Measurements from ENCODE around the gene BAHCC1.

Gene BAHCC1

DNA sequence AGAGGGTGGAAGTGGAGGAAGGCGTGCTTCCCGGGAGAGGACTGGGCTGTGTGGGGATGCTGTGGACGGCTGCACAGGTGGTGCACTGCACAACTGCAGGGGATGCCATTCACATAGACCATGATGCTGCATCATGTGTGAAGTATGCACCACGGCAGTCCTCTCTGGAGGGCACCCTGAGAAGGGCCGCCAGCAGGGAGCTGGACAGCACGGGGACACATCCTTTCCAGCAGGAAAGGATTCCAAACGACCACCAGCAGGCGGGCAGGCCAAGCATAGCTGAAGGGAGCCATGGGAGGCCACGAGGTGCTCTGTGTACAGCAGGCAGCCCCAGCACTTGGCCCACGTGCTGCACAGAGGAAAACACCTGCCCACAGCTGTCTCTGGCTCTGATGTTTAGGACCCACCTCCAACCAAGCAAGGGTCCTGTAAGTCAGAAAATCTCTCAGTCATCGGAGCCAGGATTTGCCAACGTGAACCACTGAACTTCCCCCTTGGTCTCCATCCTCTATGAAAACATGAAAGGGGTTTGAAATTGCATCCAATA, 107.3 kb downstream of the BAHCC1 start:
- no peak overlapping the region for H3K27ac ChIP-seq (ENCODE audit: insufficient read depth in 1 of 2, low read depth in 1 of 2, low read length in 2 of 2, poor library complexity in 1 of 2, severe bottlenecking in 2 of 2)
- ChIA-PET CTCF (interaction anchor here (2.2 kb wide), 1 partner anchor 12 kb away, joined by 7 read pairs; no protein-coding TSS in a partner anchor), POLR2A (interaction anchor here (1.6 kb wide), 1 partner anchor 12 kb away, joined by 4 read pairs; no protein-coding TSS in a partner anchor)
- 80% methylated on average over 12 of the region's 12 CpGs for WGBS (ENCODE audit: insufficient coverage)
- H3K4me1 ChIP-seq (ENCODE audit: control extremely low read depth in 1 of 4, control insufficient read depth in 4 of 4, insufficient read depth in 4 of 4, low read length in 3 of 4): peaks cover 0 to 3% (median 0%) of the 10 kb centered on the region in 4 experiments
- DNase-seq: no peak
- no peaks in the 10 kb centered on the region for H3K9me3 ChIP-seq (ENCODE audit: control extremely low read depth in 1 of 5, control insufficient read depth in 4 of 5, insufficient read depth in 2 of 5, low read depth in 1 of 5, low read length in 4 of 5)
- no peak overlapping the region for H3K4me3 ChIP-seq (ENCODE audit: control insufficient read depth in 1 of 7, extremely low read depth in 1 of 7, insufficient read depth in 4 of 7, low read depth in 2 of 7, low read length in 6 of 7)
- no peaks in the 10 kb centered on the region for H3K36me3 ChIP-seq (ENCODE audit: control insufficient read depth in 4 of 4, insufficient read depth in 4 of 4, low read length in 3 of 4)
- peaks cover 0 to 2% (median 0%) of the 10 kb centered on the region in 5 experiments for H3K27me3 ChIP-seq (replicated peaks in 2 of 5; ENCODE audit: control insufficient read depth in 4 of 5, insufficient read depth in 5 of 5, low read length in 4 of 5)

DNA sequence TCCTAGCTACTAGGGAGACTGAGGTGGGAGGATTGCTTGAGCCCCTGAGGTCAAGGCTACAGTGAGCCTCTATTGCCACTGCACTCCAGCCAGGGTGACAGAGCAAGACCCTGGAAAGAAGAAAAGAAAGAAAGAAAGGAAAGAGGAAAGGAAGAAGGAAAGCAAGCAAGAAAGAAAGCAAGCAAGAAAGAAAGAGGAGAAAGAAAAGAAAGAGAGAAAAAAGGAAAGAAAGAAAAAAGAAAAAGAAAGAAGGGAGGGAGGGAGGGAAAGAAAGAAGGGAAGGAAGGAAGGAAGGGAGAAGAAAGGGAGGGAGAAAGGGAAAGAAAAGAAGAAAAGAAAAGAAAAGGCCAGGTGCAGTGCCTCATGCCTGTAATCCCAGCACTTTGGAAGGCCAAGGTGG, 108.4 kb downstream of the BAHCC1 start:
- CTCF ChIA-PET: no interaction called here
- no peak for DNase-seq
- H3K27me3 ChIP-seq (replicated peaks in 2 of 5; ENCODE audit: control insufficient read depth in 4 of 5, insufficient read depth in 5 of 5, low read length in 4 of 5): peaks cover 0 to 2% (median 0%) of the 10 kb centered on the region in 5 experiments
- POLR2A ChIA-PET: interaction anchor here (1.6 kb wide), 1 partner anchor 11 kb away, joined by 4 read pairs; no protein-coding TSS in a partner anchor
- no peak overlapping the region for H3K27ac ChIP-seq (ENCODE audit: insufficient read depth in 1 of 2, low read depth in 1 of 2, low read length in 2 of 2, poor library complexity in 1 of 2, severe bottlenecking in 2 of 2)
- no peaks in the 10 kb centered on the region for H3K9me3 ChIP-seq (ENCODE audit: control extremely low read depth in 1 of 5, control insufficient read depth in 4 of 5, insufficient read depth in 2 of 5, low read depth in 1 of 5, low read length in 4 of 5)
- peaks cover 0 to 2% (median 2%) of the 10 kb centered on the region in 4 experiments for H3K36me3 ChIP-seq (ENCODE audit: control insufficient read depth in 4 of 4, insufficient read depth in 4 of 4, low read length in 3 of 4)
- peaks cover 0 to 3% (median 0%) of the 10 kb centered on the region in 4 experiments for H3K4me1 ChIP-seq (ENCODE audit: control extremely low read depth in 1 of 4, control insufficient read depth in 4 of 4, insufficient read depth in 4 of 4, low read length in 3 of 4)
- H3K4me3 ChIP-seq (ENCODE audit: control insufficient read depth in 1 of 7, extremely low read depth in 1 of 7, insufficient read depth in 4 of 7, low read depth in 2 of 7, low read length in 6 of 7): no peak overlapping the region

DNA sequence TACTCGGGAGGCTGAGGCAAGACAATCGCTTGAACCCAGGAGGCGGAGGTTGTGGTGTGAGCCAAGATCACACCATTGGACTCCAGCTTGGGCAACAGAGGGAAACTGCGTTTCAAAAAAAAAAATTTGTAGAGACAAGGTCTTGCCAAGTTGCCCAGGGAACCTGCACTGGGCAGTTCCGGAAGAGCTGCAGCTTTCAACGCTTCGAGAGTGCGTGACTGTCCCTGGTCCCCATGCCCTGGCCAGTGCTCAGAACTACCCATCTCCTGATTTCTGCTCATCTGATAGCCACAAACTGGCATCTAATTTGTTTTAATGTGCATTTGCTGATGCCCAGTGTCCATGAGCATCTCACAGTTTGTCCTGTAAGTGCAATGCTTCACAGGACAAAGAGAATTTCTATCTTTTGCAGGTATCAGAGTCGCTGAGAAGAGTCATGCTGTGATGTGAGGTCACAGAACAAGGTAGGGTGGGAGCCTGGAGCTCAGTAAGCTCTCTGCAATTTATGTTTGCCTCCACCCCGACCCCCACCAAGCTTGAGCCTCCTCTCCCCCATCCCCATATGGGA, 113.5 kb downstream of the BAHCC1 start:
- Histone ChIP-seq H3K36me3 (ENCODE audit: control insufficient read depth in 4 of 4, insufficient read depth in 4 of 4, low read length in 3 of 4) (peaks cover 0 to 36% (median 25%) of the 10 kb centered on the region in 4 experiments), H3K27ac (ENCODE audit: insufficient read depth in 1 of 2, low read depth in 1 of 2, low read length in 2 of 2, poor library complexity in 1 of 2, severe bottlenecking in 2 of 2) (no peak overlapping the region), H3K4me1 (ENCODE audit: control extremely low read depth in 1 of 4, control insufficient read depth in 4 of 4, insufficient read depth in 4 of 4, low read length in 3 of 4) (peaks cover 4 to 47% (median 38%) of the 10 kb centered on the region in 4 experiments), H3K27me3 (replicated peaks in 2 of 5; ENCODE audit: control insufficient read depth in 4 of 5, insufficient read depth in 5 of 5, low read length in 4 of 5) (no peaks in the 10 kb centered on the region), H3K9me3 (ENCODE audit: control extremely low read depth in 1 of 5, control insufficient read depth in 4 of 5, insufficient read depth in 2 of 5, low read depth in 1 of 5, low read length in 4 of 5) (no peaks in the 10 kb centered on the region), H3K4me3 (ENCODE audit: control insufficient read depth in 1 of 7, extremely low read depth in 1 of 7, insufficient read depth in 4 of 7, low read depth in 2 of 7, low read length in 6 of 7) (peak overlapping the region in 4 of 7 experiments; percentile 1 to 94 (median 90))
- WGBS (ENCODE audit: insufficient coverage): 94% methylated on average over 9 of the region's 10 CpGs
- DNase-seq: no peak
- ChIA-PET CTCF (interaction anchor here (0.8 to 1.7 kb wide), 5 partner anchors 10 to 217 kb away, joined by 3 to 5 read pairs (median 3); partner anchors contain the start of gene BAHCC1), POLR2A (interaction anchor here (1.2 kb wide), 1 partner anchor 24 kb away, joined by 3 read pairs; no protein-coding TSS in a partner anchor)

DNA sequence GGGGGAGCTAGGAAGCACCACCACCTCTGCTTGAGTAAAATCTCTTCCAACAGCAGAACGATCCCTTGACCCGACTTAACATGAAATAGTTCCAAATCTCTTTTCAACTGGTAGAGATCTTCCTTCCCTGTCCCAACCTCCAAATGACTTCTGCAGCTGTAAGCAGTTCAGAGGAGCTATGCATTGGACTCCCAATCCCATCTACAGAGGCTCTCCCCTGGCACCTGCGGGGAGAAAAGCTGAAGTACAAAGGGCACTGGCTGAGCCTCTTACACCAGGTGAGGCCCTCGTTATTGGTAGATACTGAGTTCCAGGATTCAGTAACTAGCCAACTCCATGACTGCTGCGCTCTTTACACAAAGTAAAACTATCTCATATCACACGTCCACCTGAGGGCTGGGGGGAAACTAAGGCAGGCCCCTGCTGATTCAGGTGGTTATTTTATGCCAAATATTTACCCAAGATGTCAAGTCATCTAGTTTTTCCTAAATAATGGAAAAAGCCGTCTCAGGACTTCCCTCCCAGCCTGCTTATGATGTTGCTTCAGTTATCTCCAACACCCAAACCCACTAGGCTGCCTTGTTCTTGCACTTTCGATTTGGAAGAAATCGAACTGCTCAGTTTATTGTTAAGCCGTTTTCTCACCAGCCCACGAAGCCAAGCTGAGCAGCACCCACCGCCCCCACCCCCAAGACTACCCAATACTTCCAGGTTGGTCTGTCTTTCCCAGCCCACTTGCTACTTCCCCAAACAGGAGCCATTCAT, 114.1 kb downstream of the BAHCC1 start:
- no peaks in the 10 kb centered on the region for H3K9me3 ChIP-seq (ENCODE audit: control extremely low read depth in 1 of 5, control insufficient read depth in 4 of 5, insufficient read depth in 2 of 5, low read depth in 1 of 5, low read length in 4 of 5)
- WGBS (ENCODE audit: insufficient coverage): 36% methylated on average over 12 of the region's 12 CpGs
- H3K27me3 ChIP-seq (replicated peaks in 2 of 5; ENCODE audit: control insufficient read depth in 4 of 5, insufficient read depth in 5 of 5, low read length in 4 of 5): no peaks in the 10 kb centered on the region
- ChIA-PET POLR2A (interaction anchor here (0.7 to 2.5 kb wide), 3 partner anchors 9 to 24 kb away, joined by 3 to 6 read pairs (median 3); no protein-coding TSS in a partner anchor), CTCF (interaction anchor here (0.8 to 1.7 kb wide), 4 partner anchors 10 to 114 kb away, joined by 3 to 5 read pairs (median 4); partner anchors contain the start of gene BAHCC1)
- peak in 2 of 3 donors; percentile 54 to 66 for DNase-seq
- peaks cover 4 to 53% (median 44%) of the 10 kb centered on the region in 4 experiments for H3K4me1 ChIP-seq (ENCODE audit: control extremely low read depth in 1 of 4, control insufficient read depth in 4 of 4, insufficient read depth in 4 of 4, low read length in 3 of 4)
- H3K27ac ChIP-seq (ENCODE audit: insufficient read depth in 1 of 2, low read depth in 1 of 2, low read length in 2 of 2, poor library complexity in 1 of 2, severe bottlenecking in 2 of 2): peak overlapping the region in 1 of 2 experiments; percentile 79
- peak overlapping the region in 6 of 7 experiments; percentile 79 to 94 (median 90) for H3K4me3 ChIP-seq (ENCODE audit: control insufficient read depth in 1 of 7, extremely low read depth in 1 of 7, insufficient read depth in 4 of 7, low read depth in 2 of 7, low read length in 6 of 7)
- peaks cover 0 to 36% (median 25%) of the 10 kb centered on the region in 4 experiments for H3K36me3 ChIP-seq (ENCODE audit: control insufficient read depth in 4 of 4, insufficient read depth in 4 of 4, low read length in 3 of 4)

DNA sequence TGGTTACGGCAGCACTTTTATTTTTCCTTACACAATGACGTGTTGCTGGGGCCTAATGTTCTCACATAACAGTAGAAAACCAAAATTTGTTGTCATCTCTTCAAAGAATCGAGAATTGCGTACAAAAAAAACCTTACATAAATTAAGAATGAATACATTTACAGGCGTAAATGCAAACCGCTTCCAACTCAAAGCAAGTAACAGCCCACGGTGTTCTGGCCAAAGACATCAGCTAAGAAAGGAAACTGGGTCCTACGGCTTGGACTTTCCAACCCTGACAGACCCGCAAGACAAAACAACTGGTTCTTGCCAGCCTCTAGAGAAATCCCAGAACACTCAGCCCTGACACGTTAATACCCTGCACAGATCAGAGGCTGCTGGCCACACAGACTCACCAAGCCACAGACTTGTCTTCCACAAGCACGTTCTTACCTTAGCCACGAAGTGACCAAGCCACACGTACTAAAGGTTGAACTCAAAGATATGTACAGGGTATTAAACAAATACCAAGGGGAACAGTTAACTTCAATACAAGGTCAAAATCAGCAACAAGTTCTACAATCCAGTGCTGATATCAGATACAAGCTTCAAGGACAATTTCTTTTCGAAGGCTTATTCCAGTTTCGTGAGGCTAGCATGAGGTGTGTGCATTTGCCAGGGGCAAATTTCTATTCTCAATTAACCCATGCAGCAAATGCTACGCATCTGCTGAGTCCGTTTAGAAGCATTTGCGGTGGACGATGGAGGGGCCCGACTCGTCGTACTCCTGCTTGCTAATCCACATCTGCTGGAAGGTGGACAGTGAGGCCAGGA, 114.9 kb downstream of the BAHCC1 start:
- no peak for DNase-seq
- no peaks in the 10 kb centered on the region for H3K27me3 ChIP-seq (replicated peaks in 2 of 5; ENCODE audit: control insufficient read depth in 4 of 5, insufficient read depth in 5 of 5, low read length in 4 of 5)
- peaks cover 4 to 52% (median 47%) of the 10 kb centered on the region in 4 experiments for H3K4me1 ChIP-seq (ENCODE audit: control extremely low read depth in 1 of 4, control insufficient read depth in 4 of 4, insufficient read depth in 4 of 4, low read length in 3 of 4)
- ChIA-PET CTCF (interaction anchor here (0.9 to 1.7 kb wide), 5 partner anchors 12 to 204 kb away, joined by 3 to 5 read pairs (median 3); no protein-coding TSS in a partner anchor), POLR2A (interaction anchor here (2.5 kb wide), 1 partner anchor 12 kb away, joined by 6 read pairs; no protein-coding TSS in a partner anchor)
- H3K4me3 ChIP-seq (ENCODE audit: control insufficient read depth in 1 of 7, extremely low read depth in 1 of 7, insufficient read depth in 4 of 7, low read depth in 2 of 7, low read length in 6 of 7): peak overlapping the region in 6 of 7 experiments; percentile 79 to 94 (median 90)
- WGBS (ENCODE audit: insufficient coverage): 19% methylated on average over 19 of the region's 22 CpGs
- peaks cover 0 to 36% (median 25%) of the 10 kb centered on the region in 4 experiments for H3K36me3 ChIP-seq (ENCODE audit: control insufficient read depth in 4 of 4, insufficient read depth in 4 of 4, low read length in 3 of 4)
- H3K27ac ChIP-seq (ENCODE audit: insufficient read depth in 1 of 2, low read depth in 1 of 2, low read length in 2 of 2, poor library complexity in 1 of 2, severe bottlenecking in 2 of 2): peak overlapping the region in 1 of 2 experiments; percentile 79
- no peaks in the 10 kb centered on the region for H3K9me3 ChIP-seq (ENCODE audit: control extremely low read depth in 1 of 5, control insufficient read depth in 4 of 5, insufficient read depth in 2 of 5, low read depth in 1 of 5, low read length in 4 of 5)

DNA sequence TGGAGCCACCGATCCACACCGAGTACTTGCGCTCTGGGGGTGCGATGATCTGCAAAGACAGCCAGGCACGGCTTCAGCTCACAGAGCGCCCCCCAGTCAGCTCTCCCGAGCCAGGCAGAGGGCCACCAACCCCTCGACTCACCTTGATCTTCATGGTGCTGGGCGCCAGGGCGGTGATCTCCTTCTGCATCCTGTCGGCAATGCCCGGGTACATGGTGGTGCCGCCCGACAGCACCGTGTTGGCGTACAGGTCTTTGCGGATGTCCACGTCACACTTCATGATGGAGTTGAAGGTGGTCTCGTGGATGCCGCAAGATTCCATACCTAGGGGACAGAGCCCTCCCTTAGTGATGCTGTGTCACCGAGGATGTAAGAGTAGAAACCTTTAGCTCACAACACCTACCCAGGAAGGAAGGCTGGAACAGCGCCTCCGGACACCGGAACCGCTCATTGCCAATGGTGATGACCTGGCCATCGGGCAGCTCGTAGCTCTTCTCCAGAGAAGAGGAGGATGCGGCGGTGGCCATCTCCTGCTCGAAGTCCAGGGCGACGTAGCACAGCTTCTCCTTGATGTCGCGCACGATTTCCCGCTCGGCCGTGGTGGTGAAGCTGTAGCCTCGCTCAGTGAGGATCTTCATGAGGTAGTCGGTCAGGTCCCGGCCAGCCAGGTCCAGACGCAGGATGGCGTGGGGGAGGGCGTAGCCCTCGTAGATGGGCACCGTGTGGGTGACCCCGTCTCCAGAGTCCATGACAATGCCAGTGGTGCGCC, 115.7 kb downstream of the BAHCC1 start:
- H3K27ac ChIP-seq (ENCODE audit: insufficient read depth in 1 of 2, low read depth in 1 of 2, low read length in 2 of 2, poor library complexity in 1 of 2, severe bottlenecking in 2 of 2): peak overlapping the region; percentile 40 to 79
- no peaks in the 10 kb centered on the region for H3K27me3 ChIP-seq (replicated peaks in 2 of 5; ENCODE audit: control insufficient read depth in 4 of 5, insufficient read depth in 5 of 5, low read length in 4 of 5)
- no peaks in the 10 kb centered on the region for H3K9me3 ChIP-seq (ENCODE audit: control extremely low read depth in 1 of 5, control insufficient read depth in 4 of 5, insufficient read depth in 2 of 5, low read depth in 1 of 5, low read length in 4 of 5)
- 9% methylated on average over 48 of the region's 48 CpGs for WGBS (ENCODE audit: insufficient coverage)
- CTCF ChIA-PET: interaction anchor here (0.9 to 2.0 kb wide), 5 partner anchors 13 to 205 kb away, joined by 3 to 6 read pairs (median 3); no protein-coding TSS in a partner anchor
- peak overlapping the region; percentile 67 to 94 (median 90) for H3K4me3 ChIP-seq (ENCODE audit: control insufficient read depth in 1 of 7, extremely low read depth in 1 of 7, insufficient read depth in 4 of 7, low read depth in 2 of 7, low read length in 6 of 7)
- peaks cover 4 to 59% (median 55%) of the 10 kb centered on the region in 4 experiments for H3K4me1 ChIP-seq (ENCODE audit: control extremely low read depth in 1 of 4, control insufficient read depth in 4 of 4, insufficient read depth in 4 of 4, low read length in 3 of 4)
- POLR2A ChIA-PET: interaction anchor here (2.5 kb wide), 1 partner anchor 13 kb away, joined by 6 read pairs; no protein-coding TSS in a partner anchor
- DNase-seq: no peak
- peaks cover 0 to 36% (median 25%) of the 10 kb centered on the region in 4 experiments for H3K36me3 ChIP-seq (ENCODE audit: control insufficient read depth in 4 of 4, insufficient read depth in 4 of 4, low read length in 3 of 4)

All from common myeloid progenitor, CD34-positive (primary cell).